HepG2 (cell line): Measurements from ENCODE around the gene VEGFA. TPM values are rescaled to one million over a fixed set of nuclear protein-coding genes. Genes with fewer than 3 reads are reported as not detected.

Experiments used
- ARNT2 ChIP-seq: sonication (generic); formaldehyde crosslinking; IDR thresholded peaks from 2 replicates; pipeline ENCODE4 v1.8.0; 2022; ENCODE audit warnings: mild to moderate bottlenecking, low read depth, missing genetic modification reagents, moderate library complexity
- E2F2 ChIP-seq: sonication (generic); formaldehyde crosslinking; IDR thresholded peaks from 2 replicates; pipeline ENCODE4 v1.4.0; 2020; ENCODE audit warnings: missing genetic modification reagents, borderline replicate concordance
- GLI4 ChIP-seq: sonication (generic); formaldehyde crosslinking; IDR thresholded peaks from 2 replicates; pipeline ENCODE4 v1.5.1; 2020; ENCODE audit warnings: missing genetic modification reagents, mild to moderate bottlenecking, moderate library complexity, borderline replicate concordance
- NFKBIZ ChIP-seq: IDR thresholded peaks from 2 replicates; pipeline ENCODE4 v1.6.1; 2018; ENCODE audit warnings: missing genetic modification reagents, missing compliant biosample characterization
- NR1H2 ChIP-seq: sonication (generic); formaldehyde crosslinking; IDR thresholded peaks from 2 replicates; pipeline ENCODE4 v1.8.1; 2022; ENCODE audit warnings: low read depth, missing genetic modification reagents, borderline replicate concordance
- TAF1 ChIP-seq: sonication (generic); formaldehyde crosslinking; IDR thresholded peaks from 2 replicates; pipeline ENCODE4 v1.4.0; 2020; ENCODE audit warnings: missing genetic modification reagents
- TCF7L2 ChIP-seq: IDR thresholded peaks from 2 replicates; pipeline ENCODE4 v1.6.1; 2011; ENCODE audit warnings: mild to moderate bottlenecking, low read depth, low read length, moderate library complexity
- ZBTB7B ChIP-seq: sonication (generic); formaldehyde crosslinking; IDR thresholded peaks from 2 replicates; pipeline ENCODE4 v1.4.0; 2020; ENCODE audit warnings: missing genetic modification reagents
- ZNF20 ChIP-seq: sonication (generic); formaldehyde crosslinking; IDR thresholded peaks from 2 replicates; pipeline ENCODE4 v1.4.0; 2020; ENCODE audit warnings: mild to moderate bottlenecking, moderate library complexity, missing genetic modification reagents
- ZNF224 ChIP-seq: sonication (generic); formaldehyde crosslinking; IDR thresholded peaks from 2 replicates; pipeline ENCODE4 v1.5.0; 2020; ENCODE audit warnings: mild to moderate bottlenecking, missing genetic modification reagents
- ZNF234 ChIP-seq: sonication (generic); formaldehyde crosslinking; conservative IDR thresholded peaks from 2 replicates; pipeline ENCODE4 v1.5.1; 2020; ENCODE audit warnings: mild to moderate bottlenecking, missing genetic modification reagents
- ZNF3 ChIP-seq: IDR thresholded peaks from 2 replicates; pipeline ENCODE4 v1.7.0; 2017; ENCODE audit warnings: inconsistent platforms
- ZNF484 ChIP-seq: sonication (generic); formaldehyde crosslinking; IDR thresholded peaks from 2 replicates; pipeline ENCODE4 v1.5.1; 2020; ENCODE audit warnings: mild to moderate bottlenecking, low read depth, missing genetic modification reagents, borderline replicate concordance
- ZNF607 ChIP-seq: sonication (generic); formaldehyde crosslinking; IDR thresholded peaks from 2 replicates; pipeline ENCODE4 v1.5.1; 2020; ENCODE audit warnings: missing genetic modification reagents, mild to moderate bottlenecking, borderline replicate concordance
- polyA plus RNA-seq, 8 experiments: library from polyadenylated mRNA; depleted of rRNA in 3 of 8; stranded (reverse) in 7 of 8; unstranded in 1 of 8; fragments of >200 nt; fragmentation: Illumina TruSeq in 4 of 8; extraction: Trizol in 4 of 8; gene quantifications; 2 replicates each; pipeline versions ENCODE4 v1.2.1 to v1.2.3, GENCODE V29; 2011 to 2016; ENCODE audit warnings: low read depth in 4 of 8, missing spikeins in 1 of 8, mixed read lengths in 1 of 8; ENCODE audit not compliant: insufficient read depth in 1 of 8
- total RNA-seq, 5 experiments: library from RNA; depleted of rRNA; stranded (reverse); fragments of >200 nt; fragmentation: Illumina TruSeq; extraction: Trizol; gene quantifications; 2 replicates each; pipeline ENCODE4 v1.2.3, GENCODE V29; 2016; ENCODE audit warnings: low read depth in 1 of 5
- TF ChIP-seq, protein P1 (sequence below): sonication (generic); formaldehyde crosslinking; IDR thresholded peaks from 2 replicates; pipeline ENCODE4 v1.4.0; 2020; ENCODE audit warnings: mild to moderate bottlenecking, missing genetic modification reagents
- TF ChIP-seq, protein P2 (sequence below): sonication (generic); formaldehyde crosslinking; IDR thresholded peaks from 2 replicates; pipeline ENCODE4 v1.8.0; 2022; ENCODE audit warnings: mild to moderate bottlenecking, missing genetic modification reagents, moderate library complexity
- TF ChIP-seq, protein P3 (sequence below): sonication (generic); formaldehyde crosslinking; IDR thresholded peaks from 2 replicates; pipeline ENCODE4 v1.9.0; 2021; ENCODE audit warnings: missing genetic modification reagents, borderline replicate concordance

The VEGFA gene
- total and polyA plus RNA-seq, 2 of the 13 experiments (the other 11 are each of a cell fraction or from before 2014, with no cell fraction given) = 68.1 to 629 TPM

- TF ChIP-seq, protein P1, sequence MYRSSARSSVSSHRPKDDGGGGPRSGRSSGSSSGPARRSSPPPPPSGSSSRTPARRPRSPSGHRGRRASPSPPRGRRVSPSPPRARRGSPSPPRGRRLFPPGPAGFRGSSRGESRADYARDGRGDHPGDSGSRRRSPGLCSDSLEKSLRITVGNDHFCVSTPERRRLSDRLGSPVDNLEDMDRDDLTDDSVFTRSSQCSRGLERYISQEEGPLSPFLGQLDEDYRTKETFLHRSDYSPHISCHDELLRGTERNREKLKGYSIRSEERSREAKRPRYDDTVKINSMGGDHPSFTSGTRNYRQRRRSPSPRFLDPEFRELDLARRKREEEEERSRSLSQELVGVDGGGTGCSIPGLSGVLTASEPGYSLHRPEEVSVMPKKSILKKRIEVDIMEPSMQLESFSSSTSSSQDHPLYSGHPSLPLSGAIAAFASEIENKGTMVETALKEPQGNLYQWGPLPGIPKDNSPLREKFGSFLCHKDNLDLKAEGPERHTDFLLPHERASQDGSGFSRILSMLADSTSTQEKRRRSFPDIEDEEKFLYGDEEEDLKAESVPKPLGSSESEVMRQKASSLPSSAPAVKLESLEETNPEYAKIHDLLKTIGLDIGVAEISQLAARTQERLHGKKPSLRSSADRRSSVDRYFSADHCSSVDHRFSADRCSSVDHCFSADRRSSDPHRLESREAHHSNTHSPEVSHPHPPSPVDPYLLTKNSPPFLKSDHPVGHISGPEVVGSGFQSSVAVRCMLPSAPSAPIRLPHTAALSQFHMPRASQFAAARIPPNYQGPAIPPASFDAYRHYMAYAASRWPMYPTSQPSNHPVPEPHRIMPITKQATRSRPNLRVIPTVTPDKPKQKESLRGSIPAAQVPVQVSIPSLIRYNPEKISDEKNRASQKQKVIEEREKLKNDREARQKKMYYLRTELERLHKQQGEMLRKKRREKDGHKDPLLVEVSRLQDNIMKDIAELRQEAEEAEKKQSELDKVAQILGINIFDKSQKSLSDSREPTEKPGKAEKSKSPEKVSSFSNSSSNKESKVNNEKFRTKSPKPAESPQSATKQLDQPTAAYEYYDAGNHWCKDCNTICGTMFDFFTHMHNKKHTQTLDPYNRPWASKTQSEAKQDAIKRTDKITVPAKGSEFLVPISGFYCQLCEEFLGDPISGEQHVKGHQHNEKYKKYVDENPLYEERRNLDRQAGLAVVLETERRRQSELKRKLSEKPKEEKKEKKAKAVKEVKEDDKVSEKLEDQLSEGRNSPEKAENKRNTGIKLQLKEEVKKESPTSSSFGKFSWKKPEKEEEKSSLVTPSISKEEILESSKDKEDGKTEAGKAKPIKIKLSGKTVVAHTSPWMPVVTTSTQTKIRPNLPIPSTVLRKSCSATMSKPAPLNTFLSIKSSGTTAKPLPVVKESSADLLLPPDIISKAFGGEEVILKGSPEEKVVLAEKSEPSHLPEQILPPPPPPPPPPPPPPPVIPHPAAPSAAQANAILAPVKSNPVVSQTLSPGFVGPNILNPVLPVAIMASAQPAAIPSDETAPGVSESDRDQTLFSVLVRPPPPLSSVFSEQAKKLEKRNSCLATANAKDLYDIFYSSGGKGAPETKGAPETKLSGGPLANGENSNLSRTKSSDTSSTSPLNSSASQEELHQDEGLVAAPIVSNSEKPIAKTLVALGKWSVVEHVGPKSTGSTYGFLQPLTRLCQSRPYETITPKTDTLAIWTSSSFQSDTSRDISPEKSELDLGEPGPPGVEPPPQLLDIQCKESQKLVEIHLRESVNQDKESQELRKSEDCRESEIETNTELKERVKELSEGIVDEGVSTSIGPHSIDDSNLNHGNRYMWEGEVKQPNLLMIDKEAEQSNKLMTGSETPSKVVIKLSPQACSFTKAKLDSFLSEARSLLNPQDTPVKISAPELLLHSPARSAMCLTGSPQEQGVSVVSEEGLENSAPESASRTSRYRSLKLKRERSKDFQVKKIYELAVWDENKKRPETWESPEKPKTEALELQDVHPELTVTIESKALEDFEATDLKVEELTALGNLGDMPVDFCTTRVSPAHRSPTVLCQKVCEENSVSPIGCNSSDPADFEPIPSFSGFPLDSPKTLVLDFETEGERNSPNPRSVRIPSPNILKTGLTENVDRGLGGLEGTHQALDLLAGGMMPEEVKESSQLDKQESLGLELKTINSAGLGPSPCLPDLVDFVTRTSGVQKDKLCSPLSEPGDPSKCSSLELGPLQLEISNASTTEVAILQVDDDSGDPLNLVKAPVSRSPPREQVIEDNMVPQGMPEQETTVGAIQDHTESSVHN (CRISPR knock-in tag) = no peak
- TF ChIP-seq NFKBIZ (CRISPR knock-in tag) (0 out of 2 replicates have a peak, but pooled peaks have one; percentile 91), ZNF484 (CRISPR knock-in tag) (no peak), ZNF224 (CRISPR knock-in tag) (peak; percentile 89; the same call in 1 of the 2 replicates), E2F2 (no peak), TCF7L2 (no peak), ZNF20 (CRISPR knock-in tag) (no peak), ZBTB7B (peak; percentile 72; the same call in 1 of the 2 replicates), GLI4 (CRISPR knock-in tag) (peak; percentile 54; the same call in 1 of the 2 replicates), NR1H2 (CRISPR knock-in tag) (no peak), ZNF3 (no peak), ZNF234 (CRISPR knock-in tag) (no peak), ZNF607 (CRISPR knock-in tag) (peak; percentile 95), TAF1 (CRISPR knock-in tag) (no peak), ARNT2 (CRISPR knock-in tag) (0 out of 2 replicates have a peak, but pooled peaks have one; percentile 72)
- TF ChIP-seq, protein P2, sequence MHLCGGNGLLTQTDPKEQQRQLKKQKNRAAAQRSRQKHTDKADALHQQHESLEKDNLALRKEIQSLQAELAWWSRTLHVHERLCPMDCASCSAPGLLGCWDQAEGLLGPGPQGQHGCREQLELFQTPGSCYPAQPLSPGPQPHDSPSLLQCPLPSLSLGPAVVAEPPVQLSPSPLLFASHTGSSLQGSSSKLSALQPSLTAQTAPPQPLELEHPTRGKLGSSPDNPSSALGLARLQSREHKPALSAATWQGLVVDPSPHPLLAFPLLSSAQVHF (CRISPR knock-in tag) = no peak
- TF ChIP-seq, protein P3, sequence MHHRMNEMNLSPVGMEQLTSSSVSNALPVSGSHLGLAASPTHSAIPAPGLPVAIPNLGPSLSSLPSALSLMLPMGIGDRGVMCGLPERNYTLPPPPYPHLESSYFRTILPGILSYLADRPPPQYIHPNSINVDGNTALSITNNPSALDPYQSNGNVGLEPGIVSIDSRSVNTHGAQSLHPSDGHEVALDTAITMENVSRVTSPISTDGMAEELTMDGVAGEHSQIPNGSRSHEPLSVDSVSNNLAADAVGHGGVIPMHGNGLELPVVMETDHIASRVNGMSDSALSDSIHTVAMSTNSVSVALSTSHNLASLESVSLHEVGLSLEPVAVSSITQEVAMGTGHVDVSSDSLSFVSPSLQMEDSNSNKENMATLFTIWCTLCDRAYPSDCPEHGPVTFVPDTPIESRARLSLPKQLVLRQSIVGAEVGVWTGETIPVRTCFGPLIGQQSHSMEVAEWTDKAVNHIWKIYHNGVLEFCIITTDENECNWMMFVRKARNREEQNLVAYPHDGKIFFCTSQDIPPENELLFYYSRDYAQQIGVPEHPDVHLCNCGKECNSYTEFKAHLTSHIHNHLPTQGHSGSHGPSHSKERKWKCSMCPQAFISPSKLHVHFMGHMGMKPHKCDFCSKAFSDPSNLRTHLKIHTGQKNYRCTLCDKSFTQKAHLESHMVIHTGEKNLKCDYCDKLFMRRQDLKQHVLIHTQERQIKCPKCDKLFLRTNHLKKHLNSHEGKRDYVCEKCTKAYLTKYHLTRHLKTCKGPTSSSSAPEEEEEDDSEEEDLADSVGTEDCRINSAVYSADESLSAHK (CRISPR knock-in tag) = no peak
Measured at GRCh38 chr6:43806043-43806757, 36.2 kb downstream of the VEGFA start (continued).
